NCI-H1092 treated with DMSO at 0.1 percent for 48 hours (cell line): ENCODE measurements around the gene MEMO1.

Source experiments
- DNase-seq: peaks from one replicate; lab custom pipeline; 2025; lab: John Stamatoyannopoulos, UW

MEMO1 gene

GRCh38 chr2:31823558-31823957, 187.2 kb downstream of the MEMO1 start:
- no peak for DNase-seq

DNA sequence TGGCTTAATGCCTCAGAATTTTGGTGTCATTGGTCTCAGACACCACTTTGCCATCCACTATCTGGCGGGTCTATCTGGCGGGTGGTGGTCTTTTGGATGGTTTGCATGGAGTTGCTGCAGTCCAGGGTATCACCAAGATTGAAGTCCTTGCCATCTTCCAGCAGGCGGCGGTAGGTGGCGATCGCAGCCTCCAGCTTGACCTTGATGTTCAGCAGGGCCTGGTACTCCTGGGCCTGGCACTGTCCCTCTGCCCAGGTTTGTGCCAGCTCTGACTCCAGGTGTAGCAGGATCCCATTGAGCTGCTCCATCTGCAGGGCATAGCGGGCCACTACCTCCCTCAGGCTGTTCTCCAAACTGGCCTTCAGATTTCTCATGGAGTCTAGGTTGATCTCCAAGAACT, 188.2 kb downstream of the MEMO1 start:
- DNase-seq = no peak
